GM10266 (cell line): Measurements from ENCODE around the gene ABCB9.

Experiments
- DNase-seq: peaks from one replicate; pipeline ENCODE4 v3.0.0; 2012; ENCODE audit errors: extremely low spot score
- CTCF ChIP-seq: IDR thresholded peaks from 2 replicates; pipeline ENCODE4 v1.5.1; 2012; ENCODE audit warnings: mild to moderate bottlenecking, low read depth; ENCODE audit not compliant: control insufficient read depth, insufficient read depth; ENCODE audit errors: missing control alignments

ABCB9 gene

GRCh38 chr12:122994140-122994675, 27.9 kb upstream of the ABCB9 start:
- no peak for DNase-seq
- no peak for TF ChIP-seq CTCF

- DNase-seq = no peak
These were observed 26.1 kb upstream of the ABCB9 start for GRCh38 chr12:122992386-122992785.

GRCh38 chr12:122991623-122992275, 25.5 kb upstream of the ABCB9 start:
- TF ChIP-seq CTCF = no peak

More at GRCh38 chr12:122992386-122992785, 26.1 kb upstream of the ABCB9 start:
- no peak for TF ChIP-seq CTCF

GRCh38 chr12:122990961-122991622, 24.8 kb upstream of the ABCB9 start:
- TF ChIP-seq CTCF = no peak
- no peak for DNase-seq

More at GRCh38 chr12:122991623-122992275, 25.5 kb upstream of the ABCB9 start:
- DNase-seq = no peak

- DNase-seq = no peak
- TF ChIP-seq CTCF = no peak
These were observed 24.3 kb upstream of the ABCB9 start for GRCh38 chr12:122990561-122990960.

- TF ChIP-seq CTCF = no peak
- no peak for DNase-seq
These were observed 23.7 kb upstream of the ABCB9 start for GRCh38 chr12:122989874-122990419.
